ENCODE data around the gene ZEB2. TPM values are rescaled to one million over a fixed set of nuclear protein-coding genes. Genes with fewer than 3 reads are reported as not detected.

Gene ZEB2
- total and polyA plus RNA-seq, 2 of the 8 experiments (the other 6 are each of a cell fraction or from before 2014, with no cell fraction given) = 0.38 TPM; not detected in 1

DNA sequence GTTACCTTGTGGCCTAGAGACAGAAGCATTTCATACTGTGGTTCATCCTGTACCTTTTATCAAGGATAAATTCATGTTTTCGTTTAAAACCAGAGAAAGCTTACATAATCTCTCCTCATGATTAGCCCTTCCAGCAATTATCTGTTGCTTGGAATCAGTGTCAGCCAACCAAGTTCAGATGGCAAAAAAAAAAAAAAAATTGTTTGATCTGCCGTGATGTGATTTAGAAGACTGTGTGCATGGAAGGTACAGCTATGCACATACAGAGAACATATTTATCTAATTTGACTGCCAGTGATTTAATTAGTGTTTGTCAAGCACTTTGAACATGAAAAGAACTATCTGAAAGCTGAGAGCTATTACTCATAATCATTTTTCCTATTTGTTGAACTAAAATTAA, 180.9 kb downstream of the ZEB2 start:
- H3K4me3 ChIP-seq (ENCODE audit: extremely low read depth in 1 of 4, insufficient read depth in 2 of 4, low read depth in 3 of 4, low read length in 4 of 4) = no peak overlapping the region
- WGBS, 2 experiments (ENCODE audit: extremely low coverage in 1 of 2, insufficient coverage in 1 of 2, insufficient read length in 1 of 2, insufficient replicate concordance in 2 of 2, low coverage in 1 of 2, low lambda C conversion rate in 2 of 2, missing lambda C conversion rate in 1 of 2) = 96% methylated on average over 2 of the region's 2 CpGs; no CpG with 5 or more reads in 1 of the 2 experiments
- POLR2A ChIA-PET (ENCODE audit: partially characterized antibody) = no interaction called here

More for the DNA sequence above, 180.9 kb downstream of the ZEB2 start:
- Histone ChIP-seq H3K9ac (replicated peaks in 1 of 4; ENCODE audit: extremely low read depth in 1 of 4, low read depth in 3 of 4, low read length in 3 of 4) (no peak overlapping the region), H2BK5ac (ENCODE audit: low read depth, low read length) (no peak overlapping the region), H3K4ac (replicated peaks; ENCODE audit: insufficient read length, low read depth, low read length) (no peak overlapping the region), H4K8ac (ENCODE audit: extremely low read depth, insufficient read depth, low read length) (no peak overlapping the region), H3K27ac (ENCODE audit: low read depth, low read length) (no peak overlapping the region), H3K23ac (ENCODE audit: insufficient read length) (no peak overlapping the region), H3K79me1 (ENCODE audit: low read depth, low read length) (no peaks in the 10 kb centered on the region), H4K20me1 (replicated peaks in 1 of 2; ENCODE audit: control insufficient read depth in 1 of 2, insufficient read depth in 2 of 2, low read length in 2 of 2) (no peaks in the 10 kb centered on the region), H3K18ac (ENCODE audit: extremely low read depth, low read length) (no peak overlapping the region), H3K4me2 (ENCODE audit: insufficient read depth in 1 of 2, low read depth in 2 of 2, low read length in 2 of 2) (no peak overlapping the region), H3K9me3 (ENCODE audit: insufficient read depth in 2 of 2, low read depth in 1 of 2, low read length in 1 of 2) (no peaks in the 10 kb centered on the region), H2BK12ac (ENCODE audit: low read depth, low read length) (no peak overlapping the region), H2AK5ac (ENCODE audit: low read depth, low read length) (no peak overlapping the region), H2AFZ (ENCODE audit: low read length) (no peak overlapping the region), H3K56ac (replicated peaks; ENCODE audit: insufficient read length, low read depth, low read length) (no peak overlapping the region), H2BK20ac (ENCODE audit: low read length) (no peak overlapping the region), H2BK120ac (replicated peaks; ENCODE audit: low read depth, low read length) (no peak overlapping the region), H3K23me2 (ENCODE audit: low read depth, low read length) (no peaks in the 10 kb centered on the region), H3K79me2 (ENCODE audit: control insufficient read depth in 1 of 2, insufficient read depth in 2 of 2, low read length in 2 of 2) (no peaks in the 10 kb centered on the region), H3K14ac (ENCODE audit: insufficient read length) (no peak overlapping the region), H3K4me1 (replicated peaks in 1 of 4; ENCODE audit: control insufficient read depth in 3 of 4, insufficient read depth in 4 of 4, low read length in 3 of 4) (peaks cover 0 to 3% (median 0%) of the 10 kb centered on the region in 4 experiments; a peak in 1 of 7 replicates), H3K27me3 (replicated peaks in 1 of 4; ENCODE audit: control insufficient read depth in 3 of 4, extremely low read depth in 1 of 4, insufficient read depth in 3 of 4, low read length in 3 of 4) (no peaks in the 10 kb centered on the region; a peak in 1 of 7 replicates), H2BK15ac (ENCODE audit: low read length) (no peak overlapping the region), H4K5ac (ENCODE audit: insufficient read length, low read depth, low read length) (no peak overlapping the region), H3K36me3 (ENCODE audit: control insufficient read depth in 2 of 4, insufficient read depth in 4 of 4, low read length in 3 of 4) (no peaks in the 10 kb centered on the region), H4K91ac (replicated peaks; ENCODE audit: insufficient read length, low read length) (no peak overlapping the region)
- TF ChIP-seq BACH1 (IDR thresholded peaks at IDR 0.05; ENCODE audit: low read length) = no peak
- TF ChIP-seq SAP30 (IDR thresholded peaks at IDR 0.05; ENCODE audit: insufficient read depth, insufficient replicate concordance, low read length) = no peak
- TF ChIP-seq GTF2F1 (IDR thresholded peaks at IDR 0.05; ENCODE audit: borderline replicate concordance, low read depth, low read length) = no peak
- TF ChIP-seq TBP (IDR thresholded peaks at IDR 0.05; ENCODE audit: low read depth, low read length) = no peak
- TF ChIP-seq POU5F1 (IDR thresholded peaks at IDR 0.05; ENCODE audit: low read depth, low read length) = no peak
- DNase-seq (ENCODE audit: low read depth in 1 of 2, low spot score in 2 of 2) (no peak), FAIRE-seq (no peak)
- CTCF ChIA-PET (ENCODE audit: partially characterized antibody) = interaction anchor here (0.6 to 0.7 kb wide), 2 partner anchors 199 to 491 kb away, joined by 3 to 4 read pairs; no protein-coding TSS in a partner anchor
